Measurements from ENCODE around the gene CERS4. TPM values are rescaled to one million over a fixed set of nuclear protein-coding genes. Genes with fewer than 3 reads are reported as not detected.

CERS4 gene
- total and polyA plus RNA-seq, 2 of the 8 experiments (the other 6 are each of a cell fraction or from before 2014, with no cell fraction given): 88.2 to 179 TPM

GRCh38 chr19:8224394-8225145 lies 15.4 kb downstream of the CERS4 start:
- no peaks in the 10 kb centered on the region for H3K36me3 ChIP-seq (ENCODE audit: control insufficient read depth in 2 of 4, insufficient read depth in 4 of 4, low read length in 3 of 4)
- WGBS, 2 experiments (ENCODE audit: extremely low coverage in 1 of 2, insufficient coverage in 1 of 2, insufficient read length in 1 of 2, insufficient replicate concordance in 2 of 2, low coverage in 1 of 2, low lambda C conversion rate in 2 of 2, missing lambda C conversion rate in 1 of 2): 95% methylated on average over 18 of the region's 23 CpGs; no CpG with 5 or more reads in 1 of the 2 experiments
- no peaks in the 10 kb centered on the region for H3K27me3 ChIP-seq (replicated peaks in 1 of 4; ENCODE audit: control insufficient read depth in 3 of 4, extremely low read depth in 1 of 4, insufficient read depth in 3 of 4, low read length in 3 of 4)
- peaks cover 4 to 20% of the 10 kb centered on the region in 2 experiments for H4K20me1 ChIP-seq (replicated peaks in 1 of 2; ENCODE audit: control insufficient read depth in 1 of 2, insufficient read depth in 2 of 2, low read length in 2 of 2)
- H2AFZ ChIP-seq (ENCODE audit: low read length): no peak overlapping the region
- no peak overlapping the region for H2BK15ac ChIP-seq (ENCODE audit: low read length)
- no peak overlapping the region for H3K4me3 ChIP-seq (ENCODE audit: extremely low read depth in 1 of 4, insufficient read depth in 2 of 4, low read depth in 3 of 4, low read length in 4 of 4)
- CTCF ChIA-PET (ENCODE audit: partially characterized antibody): interaction anchor here (0.6 to 2.3 kb wide), 5 partner anchors 15 to 1974 kb away, joined by 3 to 8 read pairs (median 5); partner anchors contain the start of gene CERS4
- no peaks in the 10 kb centered on the region for H3K4me1 ChIP-seq (replicated peaks in 1 of 4; ENCODE audit: control insufficient read depth in 3 of 4, insufficient read depth in 4 of 4, low read length in 3 of 4)
- H3K14ac ChIP-seq (ENCODE audit: insufficient read length): no peak overlapping the region
- 0 out of 2 replicates have a peak overlapping the region, but pooled peaks have one; percentile 60 for H2BK5ac ChIP-seq (ENCODE audit: low read depth, low read length)
- H3K18ac ChIP-seq (ENCODE audit: extremely low read depth, low read length): peak overlapping the region; percentile 32; the same call in 1 of the 2 replicates
- no peak overlapping the region for H2BK120ac ChIP-seq (replicated peaks; ENCODE audit: low read depth, low read length)
- no peak overlapping the region for H2BK12ac ChIP-seq (ENCODE audit: low read depth, low read length)
- no peak overlapping the region; the same call in 1 of the 2 replicates for H3K27ac ChIP-seq (ENCODE audit: low read depth, low read length)
- H3K9me3 ChIP-seq (ENCODE audit: insufficient read depth in 2 of 2, low read depth in 1 of 2, low read length in 1 of 2): no peaks in the 10 kb centered on the region
- H3K79me1 ChIP-seq (ENCODE audit: low read depth, low read length): peaks cover 7% of the 10 kb centered on the region; the same call in 1 of the 2 replicates
- no peak overlapping the region for H2AK5ac ChIP-seq (ENCODE audit: low read depth, low read length)
- peak overlapping the region; percentile 18; the same call in 1 of the 2 replicates for H4K8ac ChIP-seq (ENCODE audit: extremely low read depth, insufficient read depth, low read length)
- H3K23me2 ChIP-seq (ENCODE audit: low read depth, low read length): no peaks in the 10 kb centered on the region
- H3K23ac ChIP-seq (ENCODE audit: insufficient read length): no peak overlapping the region
- H4K91ac ChIP-seq (replicated peaks; ENCODE audit: insufficient read length, low read length): no peak overlapping the region
- DNase-seq (ENCODE audit: low read depth in 1 of 2, low spot score in 2 of 2) (no peak), FAIRE-seq (no peak)
- no peak for TF ChIP-seq SAP30 (IDR thresholded peaks at IDR 0.05; ENCODE audit: insufficient read depth, insufficient replicate concordance, low read length)
- TF ChIP-seq CBX8 (IDR thresholded peaks at IDR 0.05; ENCODE audit: borderline replicate concordance, low read depth, low read length): no peak
- no peak for TF ChIP-seq SIRT6 (IDR thresholded peaks at IDR 0.05; ENCODE audit: low read length)
- TF ChIP-seq RNF2 (IDR thresholded peaks at IDR 0.05; ENCODE audit: borderline replicate concordance, low read depth, low read length, missing control alignments, poor library complexity, severe bottlenecking): no peak
- no peak for TF ChIP-seq SP2 (IDR thresholded peaks at IDR 0.05; ENCODE audit: low read length)
- no peak for TF ChIP-seq JUND (IDR thresholded peaks at IDR 0.05; ENCODE audit: low read length)
- no peak for TF ChIP-seq POU5F1 (IDR thresholded peaks at IDR 0.05; ENCODE audit: low read depth, low read length)
- TF ChIP-seq SIN3A (conservative IDR thresholded peaks at IDR 0.05 in 1 of 2, IDR thresholded peaks at IDR 0.05 in 1 of 2; ENCODE audit: low read depth in 1 of 2, low read length in 2 of 2): no peak
- TF ChIP-seq EGR1 (IDR thresholded peaks at IDR 0.05; ENCODE audit: borderline replicate concordance, low read depth, low read length): no peak
- TF ChIP-seq POLR2AphosphoS5 (IDR thresholded peaks at IDR 0.05; ENCODE audit: low read depth, low read length): no peak
- TF ChIP-seq NRF1 (IDR thresholded peaks at IDR 0.05; ENCODE audit: low read depth, low read length): no peak
- no peak for TF ChIP-seq HDAC6 (IDR thresholded peaks at IDR 0.05; ENCODE audit: low read depth, low read length)
- H3K79me2 ChIP-seq (ENCODE audit: control insufficient read depth in 1 of 2, insufficient read depth in 2 of 2, low read length in 2 of 2): peaks cover 0 to 40% of the 10 kb centered on the region in 2 experiments; a peak in 2 of 4 replicates
- POLR2A ChIA-PET (ENCODE audit: partially characterized antibody): interaction anchor here (1.1 to 1.9 kb wide), 3 partner anchors 11 to 16 kb away, joined by 3 to 8 read pairs (median 8); partner anchors contain the start of gene CERS4
- H3K56ac ChIP-seq (replicated peaks; ENCODE audit: insufficient read length, low read depth, low read length): no peak overlapping the region
- no peak overlapping the region for H3K4ac ChIP-seq (replicated peaks; ENCODE audit: insufficient read length, low read depth, low read length)
- H3K4me2 ChIP-seq (ENCODE audit: insufficient read depth in 1 of 2, low read depth in 2 of 2, low read length in 2 of 2): no peak overlapping the region
- H3K9ac ChIP-seq (replicated peaks in 1 of 4; ENCODE audit: extremely low read depth in 1 of 4, low read depth in 3 of 4, low read length in 3 of 4): no peak overlapping the region
- no peak overlapping the region for H2BK20ac ChIP-seq (ENCODE audit: low read length)
- no peak overlapping the region for H4K5ac ChIP-seq (ENCODE audit: insufficient read length, low read depth, low read length)
